RWPE2 (cell line): ENCODE measurements around the gene DIP2B.
A peak's percentile ranks its signal among the peaks of the same experiment; 100 is the strongest.

Source experiments
- ATAC-seq: fragments of 200-7000 bp; cut with Tn5 transposase; 3 replicates; pipeline ENCODE4 v1.9.1; 2021; ENCODE audit warnings: low read depth
- DNase-seq: peaks from one replicate; pipeline ENCODE4 v3.0.0-alpha.2; 2020; ENCODE audit warnings: low spot score
- H3K27ac ChIP-seq: fragments of 450-650 bp; 2 replicates; pipeline ENCODE4 v1.5.1; 2017; ENCODE audit warnings: mild to moderate bottlenecking; ENCODE audit not compliant: poor library complexity, severe bottlenecking
- H3K27me3 ChIP-seq: fragments of 250-450 bp; sonication (Bioruptor Pico); 2 replicates; pipeline ENCODE4 v1.5.1; 2021; ENCODE audit warnings: mild to moderate bottlenecking, moderate library complexity; ENCODE audit not compliant: insufficient read depth, poor library complexity, severe bottlenecking
- H3K36me3 ChIP-seq: fragments of 250-450 bp; sonication (Bioruptor Pico); 2 replicates; pipeline ENCODE4 v1.5.1; 2020; ENCODE audit warnings: low read depth, mild to moderate bottlenecking, moderate library complexity
- H3K4me1 ChIP-seq: fragments of 250-450 bp; sonication (Bioruptor Pico); 2 replicates; pipeline ENCODE4 v1.5.1; 2021; ENCODE audit warnings: mild to moderate bottlenecking, moderate library complexity; ENCODE audit not compliant: insufficient read depth, poor library complexity, severe bottlenecking
- H3K4me3 ChIP-seq: fragments of 250-450 bp; sonication (Bioruptor Pico); 2 replicates; pipeline ENCODE4 v1.5.1; 2021; ENCODE audit warnings: mild to moderate bottlenecking, moderate library complexity; ENCODE audit not compliant: severe bottlenecking
- H3K9me3 ChIP-seq: fragments of 250-450 bp; sonication (Bioruptor Pico); 2 replicates; pipeline ENCODE4 v1.5.1; 2021; ENCODE audit warnings: mild to moderate bottlenecking, moderate library complexity; ENCODE audit not compliant: severe bottlenecking
- TF ChIP-seq, protein P1 (sequence below): fragments of 450-650 bp; IDR thresholded peaks from one replicate; pipeline ENCODE4 v1.5.1; 2017; ENCODE audit warnings: mild to moderate bottlenecking, moderate library complexity; ENCODE audit not compliant: poor library complexity, severe bottlenecking

Gene DIP2B

DNA sequence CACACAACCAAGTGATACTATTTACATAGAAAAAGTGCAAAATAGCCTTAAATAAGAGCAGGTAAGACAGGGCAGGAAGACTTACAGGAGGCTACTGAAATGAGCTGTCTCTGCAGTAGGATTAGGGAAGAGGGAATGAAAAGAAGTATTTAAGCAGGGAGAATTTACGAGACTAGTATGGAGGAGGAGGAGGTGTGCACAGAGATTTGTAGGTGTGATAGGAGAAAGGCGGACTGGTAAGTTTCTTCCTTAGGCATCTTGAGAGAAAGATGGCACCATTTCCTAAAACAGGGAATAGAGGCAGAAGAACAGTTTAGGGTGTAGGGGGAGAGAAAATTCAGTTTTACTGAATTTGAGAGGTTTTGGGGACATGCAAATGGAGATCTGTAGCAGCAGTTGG lies 25.7 kb downstream of the DIP2B start:
- Histone ChIP-seq H3K4me1 (peaks cover 40% of the 10 kb centered on the region), H3K9me3 (no peaks in the 10 kb centered on the region), H3K36me3 (0 out of 2 replicates have a peak, but pooled peaks cover 5% of the 10 kb centered on the region), H3K27ac (peak overlapping the region; percentile 99), H3K4me3 (no peak overlapping the region), H3K27me3 (no peaks in the 10 kb centered on the region)
- TF ChIP-seq, protein P1, sequence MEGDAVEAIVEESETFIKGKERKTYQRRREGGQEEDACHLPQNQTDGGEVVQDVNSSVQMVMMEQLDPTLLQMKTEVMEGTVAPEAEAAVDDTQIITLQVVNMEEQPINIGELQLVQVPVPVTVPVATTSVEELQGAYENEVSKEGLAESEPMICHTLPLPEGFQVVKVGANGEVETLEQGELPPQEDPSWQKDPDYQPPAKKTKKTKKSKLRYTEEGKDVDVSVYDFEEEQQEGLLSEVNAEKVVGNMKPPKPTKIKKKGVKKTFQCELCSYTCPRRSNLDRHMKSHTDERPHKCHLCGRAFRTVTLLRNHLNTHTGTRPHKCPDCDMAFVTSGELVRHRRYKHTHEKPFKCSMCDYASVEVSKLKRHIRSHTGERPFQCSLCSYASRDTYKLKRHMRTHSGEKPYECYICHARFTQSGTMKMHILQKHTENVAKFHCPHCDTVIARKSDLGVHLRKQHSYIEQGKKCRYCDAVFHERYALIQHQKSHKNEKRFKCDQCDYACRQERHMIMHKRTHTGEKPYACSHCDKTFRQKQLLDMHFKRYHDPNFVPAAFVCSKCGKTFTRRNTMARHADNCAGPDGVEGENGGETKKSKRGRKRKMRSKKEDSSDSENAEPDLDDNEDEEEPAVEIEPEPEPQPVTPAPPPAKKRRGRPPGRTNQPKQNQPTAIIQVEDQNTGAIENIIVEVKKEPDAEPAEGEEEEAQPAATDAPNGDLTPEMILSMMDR = no peak
- DNase-seq (no peak), ATAC-seq (no peak)

DNA sequence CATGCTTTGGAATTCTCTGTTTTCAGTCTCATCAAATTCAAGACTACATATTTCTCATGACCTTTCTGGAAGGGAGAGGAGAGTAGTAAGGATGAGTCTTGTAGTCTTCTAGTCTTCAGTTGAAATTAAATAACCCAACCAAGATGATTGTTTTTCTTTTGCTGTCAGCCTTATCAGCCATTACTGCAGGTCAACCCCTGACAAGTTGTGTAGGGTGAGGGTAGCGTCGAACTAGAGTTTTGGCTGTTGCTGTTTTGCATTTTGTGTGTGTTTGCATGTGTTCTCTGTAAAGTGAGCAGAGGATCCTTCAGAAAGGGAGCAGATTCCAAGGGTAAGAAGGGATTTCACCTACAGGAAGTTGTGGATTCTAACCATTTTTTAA lies 28.4 kb downstream of the DIP2B start:
- ATAC-seq (peak; percentile 6), DNase-seq (no peak)
- TF ChIP-seq, protein P1 = no peak
- H3K27ac ChIP-seq = peak overlapping the region; percentile 99
- no peak overlapping the region for H3K4me3 ChIP-seq
- peaks cover 52% of the 10 kb centered on the region for H3K4me1 ChIP-seq
- H3K36me3 ChIP-seq = no peaks in the 10 kb centered on the region
- no peaks in the 10 kb centered on the region for H3K27me3 ChIP-seq
- H3K9me3 ChIP-seq = no peaks in the 10 kb centered on the region

GRCh38 chr12:50533971-50534370 lies 29.2 kb downstream of the DIP2B start:
- TF ChIP-seq, protein P1 = no peak
- Histone ChIP-seq H3K9me3 (no peaks in the 10 kb centered on the region), H3K4me3 (no peak overlapping the region), H3K4me1 (peaks cover 60% of the 10 kb centered on the region), H3K27me3 (no peaks in the 10 kb centered on the region), H3K36me3 (no peaks in the 10 kb centered on the region), H3K27ac (peak overlapping the region; percentile 99)
- no peak for ATAC-seq
- DNase-seq = no peak

DNA sequence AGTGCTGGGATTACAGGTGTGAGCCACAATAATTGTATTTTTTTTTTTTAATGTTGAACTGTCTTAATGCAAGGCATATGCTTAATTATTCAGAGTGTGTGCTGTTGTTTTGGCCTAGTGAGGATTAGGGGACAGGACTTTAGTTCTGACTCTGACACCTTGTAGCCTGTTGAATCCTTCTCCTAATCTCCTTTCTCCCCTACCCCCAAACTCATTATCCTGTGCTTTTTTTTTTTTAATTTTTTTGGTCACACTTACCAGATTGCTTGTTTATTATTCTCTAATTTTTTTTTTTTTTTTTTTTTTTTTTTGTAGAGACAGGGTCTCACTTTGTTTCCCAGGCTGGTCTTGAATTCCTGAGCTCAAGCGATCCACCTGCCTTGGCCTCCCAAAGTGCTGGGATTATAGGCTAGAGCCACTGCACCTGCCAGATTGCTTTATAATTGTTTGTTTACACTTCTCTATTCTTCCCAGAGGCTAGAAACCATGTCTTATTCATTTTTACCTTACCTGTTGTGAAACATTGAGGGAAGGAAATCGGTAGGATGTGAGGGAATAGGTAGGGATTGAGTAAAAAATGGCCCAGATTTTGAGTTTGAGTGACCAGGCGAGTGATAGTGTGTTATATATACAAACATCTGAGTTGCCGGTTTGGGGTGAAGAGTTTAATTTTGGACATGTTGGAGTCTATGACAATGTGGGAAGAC lies 32.2 kb downstream of the DIP2B start:
- peaks cover 59% of the 10 kb centered on the region for H3K4me1 ChIP-seq
- DNase-seq (no peak), ATAC-seq (no peak; the same call in 2 of the 3 replicates)
- no peak overlapping the region for H3K4me3 ChIP-seq
- H3K27me3 ChIP-seq = no peaks in the 10 kb centered on the region
- H3K27ac ChIP-seq = peak overlapping the region; percentile 79
- H3K36me3 ChIP-seq = 0 out of 2 replicates have a peak, but pooled peaks cover 3% of the 10 kb centered on the region
- TF ChIP-seq, protein P1 = no peak
- no peaks in the 10 kb centered on the region for H3K9me3 ChIP-seq

DNA sequence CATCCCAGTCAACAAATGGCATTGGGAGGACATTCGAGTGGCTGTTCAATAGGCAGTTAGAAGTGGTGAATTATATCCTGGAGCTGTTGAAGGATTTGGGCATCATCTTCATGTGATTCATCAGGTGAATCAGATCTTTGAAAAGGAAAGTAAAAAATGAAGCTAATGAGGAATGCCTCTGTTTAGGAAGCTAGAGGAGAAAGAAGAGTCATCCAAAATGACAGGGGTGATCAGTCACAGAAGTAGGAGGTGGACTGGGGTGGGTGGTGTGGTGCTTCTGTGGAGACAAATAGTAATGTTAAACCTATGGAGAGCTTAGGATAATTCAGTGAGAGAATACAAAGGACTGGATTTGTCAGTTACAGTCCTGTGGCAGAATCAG lies 32.7 kb downstream of the DIP2B start:
- Histone ChIP-seq H3K4me3 (no peak overlapping the region), H3K36me3 (0 out of 2 replicates have a peak, but pooled peaks cover 3% of the 10 kb centered on the region), H3K9me3 (no peaks in the 10 kb centered on the region), H3K27ac (peak overlapping the region; percentile 79), H3K27me3 (no peaks in the 10 kb centered on the region), H3K4me1 (peaks cover 57% of the 10 kb centered on the region)
- DNase-seq (no peak), ATAC-seq (peak; percentile 62)
- TF ChIP-seq, protein P1 = no peak
